GM21825 (cell line): ENCODE data around the gene KDELR3.

Experiments used
- ATAC-seq: cut with Tn5 transposase; IDR thresholded peaks from one replicate; pipeline ENCODE4 v1.9.1; 2021; ENCODE audit warnings: mild to moderate bottlenecking, moderate library complexity; ENCODE audit not compliant: unreplicated experiment

The KDELR3 gene

GRCh38 chr22:38481162-38481870, 13.4 kb downstream of the KDELR3 start:
- no peak for ATAC-seq

- no peak for ATAC-seq
Measured at GRCh38 chr22:38481871-38482332, 14.0 kb downstream of the KDELR3 start.

GRCh38 chr22:38482662-38483308, 14.9 kb downstream of the KDELR3 start:
- ATAC-seq: no peak

GRCh38 chr22:38484244-38484643, 16.3 kb downstream of the KDELR3 start:
- no peak for ATAC-seq

- no peak for ATAC-seq
Measured at GRCh38 chr22:38485783-38486182, 17.9 kb downstream of the KDELR3 start.

- no peak for ATAC-seq
Measured at GRCh38 chr22:38487946-38488345, 20.1 kb downstream of the KDELR3 start.

GRCh38 chr22:38489142-38489541, 21.2 kb downstream of the KDELR3 start:
- no peak for ATAC-seq

- ATAC-seq: no peak
Measured at GRCh38 chr22:38489561-38490145, 21.8 kb downstream of the KDELR3 start.

- ATAC-seq: no peak
Measured at GRCh38 chr22:38490475-38490874, 22.6 kb downstream of the KDELR3 start.

GRCh38 chr22:38490915-38491314, 23.0 kb downstream of the KDELR3 start:
- ATAC-seq: no peak

GRCh38 chr22:38491707-38492348, 23.9 kb downstream of the KDELR3 start:
- ATAC-seq: no peak

- no peak for ATAC-seq
Measured at GRCh38 chr22:38494498-38494897, 26.6 kb downstream of the KDELR3 start.

- no peak for ATAC-seq
Measured at GRCh38 chr22:38494939-38495338, 27.0 kb downstream of the KDELR3 start.

GRCh38 chr22:38497869-38498268, 30.0 kb downstream of the KDELR3 start:
- no peak for ATAC-seq

GRCh38 chr22:38501797-38502672, 34.1 kb downstream of the KDELR3 start:
- ATAC-seq: no peak

GRCh38 chr22:38503021-38503420, 35.1 kb downstream of the KDELR3 start:
- no peak for ATAC-seq

GRCh38 chr22:38504731-38505540, 37.0 kb downstream of the KDELR3 start:
- no peak for ATAC-seq

- peak; percentile 27 for ATAC-seq
Measured at GRCh38 chr22:38505541-38506117, 37.7 kb downstream of the KDELR3 start.
